GM19467 (cell line): ENCODE measurements around the gene PSMB5.
"Not testable (repeated sequence)": the region's sequence is repeated elsewhere in the genome, so short reads cannot be mapped to it uniquely, and the experiment has no call there.

ENCODE experiments used
- ATAC-seq: cut with Tn5 transposase; IDR thresholded peaks from one replicate; pipeline ENCODE4 v1.9.1; 2021; ENCODE audit warnings: mild to moderate bottlenecking, moderate library complexity; ENCODE audit not compliant: unreplicated experiment

PSMB5 gene

DNA sequence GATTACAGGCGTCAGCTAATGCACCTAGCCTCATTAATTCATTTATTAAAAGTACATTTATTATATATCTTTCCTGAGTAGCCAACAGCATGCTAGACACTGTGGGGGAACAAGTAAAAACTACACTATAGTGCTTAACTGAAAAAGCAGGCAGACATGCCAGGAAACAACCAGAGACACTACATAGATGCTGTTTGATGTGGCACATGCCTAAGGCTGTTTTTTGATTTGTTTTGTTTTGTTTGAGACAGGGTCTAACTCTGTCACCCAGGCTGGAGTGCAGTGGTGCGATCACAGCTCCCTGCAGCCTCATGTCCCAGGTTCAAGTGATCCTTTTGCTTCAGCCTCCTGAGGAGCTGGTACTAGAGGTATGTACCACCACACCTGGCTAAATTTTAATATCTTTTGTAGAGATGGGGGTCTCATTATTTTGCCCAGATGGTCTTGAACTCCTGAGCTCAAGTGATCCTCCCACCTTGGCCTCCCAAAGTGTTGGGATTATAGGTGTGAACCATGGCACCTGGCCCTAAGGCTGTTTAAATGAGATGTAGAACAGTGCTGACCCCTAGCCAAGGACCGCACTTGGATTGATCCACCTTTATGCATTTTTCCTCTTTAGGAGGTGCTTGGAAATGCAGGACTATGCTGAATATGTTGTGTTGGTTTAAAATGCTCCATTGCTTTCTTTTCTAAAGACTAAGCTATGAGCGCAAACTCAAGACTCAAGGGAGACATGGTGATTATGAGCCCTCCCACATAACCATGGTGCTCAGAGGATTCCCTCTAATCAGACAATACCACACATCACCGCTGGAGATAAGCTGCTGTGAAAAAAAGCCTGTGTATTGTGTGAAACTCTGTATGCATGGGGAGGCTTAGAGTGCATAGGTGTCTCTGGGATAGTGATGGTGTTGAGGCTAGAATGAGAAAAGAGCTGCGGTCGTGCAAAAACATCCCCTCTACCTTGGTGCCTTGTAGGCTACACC is 14.3 kb downstream of the PSMB5 start:
- no peak for ATAC-seq

DNA sequence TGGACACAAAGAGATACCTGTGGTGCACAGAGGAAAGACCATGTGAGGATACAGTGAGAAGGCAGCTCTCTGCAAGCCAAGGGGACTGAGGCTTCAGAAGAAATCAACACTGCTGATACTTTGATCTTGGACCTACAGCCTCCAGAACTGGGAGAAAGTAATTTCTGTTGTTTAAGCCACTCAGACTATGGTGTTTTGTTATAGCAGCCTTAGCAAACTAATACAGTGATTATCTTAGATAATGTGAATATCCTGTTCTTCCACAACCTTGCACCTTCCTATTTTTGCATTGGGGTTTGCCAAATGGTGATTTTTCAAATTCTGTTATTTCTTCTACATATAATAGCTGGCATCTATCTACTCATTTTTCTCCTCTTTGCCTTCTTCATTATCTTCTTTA is 16.6 kb downstream of the PSMB5 start:
- ATAC-seq = no peak

DNA sequence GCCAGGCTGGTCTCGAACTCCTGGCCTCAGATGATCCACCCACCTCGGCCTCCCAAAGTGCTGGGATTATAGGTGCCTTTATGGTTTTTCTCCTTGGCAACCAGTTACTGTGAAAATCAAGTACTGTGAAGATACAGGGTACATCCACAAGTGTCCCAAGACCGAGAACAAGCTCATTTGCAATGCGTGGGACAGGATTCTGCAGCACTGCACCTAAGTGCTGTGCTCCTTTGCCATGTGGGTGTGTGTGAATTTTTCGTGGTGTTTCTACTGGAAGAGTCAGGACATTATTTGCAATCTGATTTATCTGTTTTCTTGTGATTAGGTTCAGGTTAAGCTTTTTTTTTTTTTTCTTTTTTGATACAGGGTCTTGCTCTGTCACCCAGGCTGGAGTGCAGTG is 17.6 kb downstream of the PSMB5 start:
- no peak for ATAC-seq

DNA sequence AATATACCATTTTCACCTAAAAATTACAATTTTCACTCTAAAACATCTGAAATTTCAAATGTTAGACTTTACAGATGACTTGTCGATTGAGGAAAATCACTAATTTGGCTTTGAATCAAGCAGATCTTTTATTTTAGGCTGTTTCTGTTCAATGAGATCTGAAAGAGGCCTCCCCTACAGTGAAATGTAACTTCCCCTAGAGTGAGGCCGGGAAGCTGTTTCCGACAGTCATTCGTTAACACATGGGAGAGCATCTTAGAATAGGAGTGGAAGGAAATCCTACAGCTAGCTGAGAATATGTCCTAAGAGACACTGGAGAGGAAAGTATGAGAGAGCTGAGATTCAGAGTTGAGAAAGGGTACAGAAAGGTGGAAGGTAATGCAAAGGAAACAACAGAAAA is 19.1 kb downstream of the PSMB5 start:
- ATAC-seq = no peak

DNA sequence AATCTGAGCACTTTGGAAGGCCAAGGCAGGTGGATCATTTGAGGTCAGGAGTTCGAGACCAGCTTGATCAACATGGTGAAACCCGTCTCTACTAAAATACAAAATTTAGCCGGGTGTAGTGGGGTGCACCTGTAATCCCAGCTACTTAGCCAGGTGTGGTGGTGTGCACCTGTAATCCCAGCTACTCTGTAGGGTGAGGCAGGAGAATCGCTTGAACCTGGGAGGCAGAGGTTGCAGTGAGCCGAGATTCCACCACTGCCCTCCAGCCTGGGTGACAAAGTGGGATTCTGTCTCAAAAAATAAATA is 21.0 kb downstream of the PSMB5 start:
- not testable (repeated sequence) for ATAC-seq

DNA sequence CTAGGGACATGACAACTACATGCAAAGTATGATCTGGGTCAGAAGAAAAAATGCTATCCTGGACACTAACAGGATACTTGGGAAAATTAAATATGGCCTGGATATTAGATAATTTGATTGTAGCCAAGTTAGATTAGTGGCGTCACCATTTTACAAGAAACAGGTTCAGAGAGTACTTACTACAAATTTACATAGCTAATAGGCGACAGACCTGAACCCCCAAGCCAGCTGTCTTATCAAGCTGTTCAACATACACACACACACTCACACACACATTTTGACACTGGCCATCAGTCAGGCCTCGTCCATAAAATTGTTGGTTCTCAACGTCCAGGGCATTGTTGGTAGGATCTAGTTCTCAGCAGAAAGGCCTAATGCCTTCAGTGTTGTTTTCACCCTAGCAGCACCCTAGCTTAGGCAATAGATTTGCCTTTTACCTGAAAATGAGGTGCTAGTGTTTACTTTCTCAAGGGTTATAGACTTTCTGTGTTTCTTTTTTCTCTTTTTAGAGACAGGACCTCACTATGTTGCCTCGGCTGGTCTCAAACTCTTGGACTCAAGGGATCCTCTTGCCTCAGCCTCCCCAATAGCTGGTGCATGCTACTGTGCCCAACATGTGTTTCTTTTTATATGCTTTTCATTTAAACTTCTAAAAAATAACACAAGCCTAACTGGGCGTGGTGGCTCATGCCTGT is 21.5 kb downstream of the PSMB5 start:
- ATAC-seq = no peak

DNA sequence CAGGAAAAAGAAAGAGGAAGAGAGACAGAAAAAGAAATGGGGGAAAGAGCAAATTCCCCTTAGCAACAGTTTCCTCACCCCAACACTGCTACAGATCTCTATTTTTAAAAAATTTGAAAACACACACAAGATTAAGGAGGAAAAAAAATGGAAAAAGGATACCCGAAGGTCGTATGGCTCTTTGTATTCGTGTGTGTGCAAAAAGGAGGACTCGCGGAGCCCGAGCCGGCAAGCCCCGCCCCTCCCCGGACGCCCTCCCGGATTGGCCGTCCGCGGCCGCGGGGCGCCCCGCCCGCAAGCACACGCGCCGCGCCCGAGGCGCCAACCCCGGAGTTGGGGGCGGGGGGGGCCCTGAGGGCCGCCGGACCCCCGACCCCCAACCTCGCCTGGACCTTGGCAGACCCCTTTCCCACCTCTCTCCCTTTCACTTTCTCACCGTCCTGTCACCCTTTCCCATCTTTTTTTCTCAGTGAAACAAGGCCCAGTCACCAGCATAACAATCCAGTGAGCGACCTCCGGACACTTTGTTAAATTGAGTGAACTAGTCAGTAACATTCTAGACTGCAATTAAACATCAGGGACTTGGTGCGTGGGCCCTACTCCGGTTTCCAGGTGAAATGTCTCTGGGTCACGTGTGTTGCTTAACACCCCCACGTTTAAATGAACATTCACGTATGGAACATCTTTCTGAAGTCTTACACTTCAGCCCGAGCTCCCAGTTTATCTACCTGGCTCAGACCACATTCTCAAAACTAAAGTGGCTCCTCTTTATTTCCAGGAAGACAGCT is 24.6 kb downstream of the PSMB5 start, which contains the start of gene C14orf93:
Gene C14orf93 (minus strand): TSS at position 205 of the 788 bp plus-strand sequence. CDS start 11,120 bp downstream, outside the sequence.
- ATAC-seq = no peak

DNA sequence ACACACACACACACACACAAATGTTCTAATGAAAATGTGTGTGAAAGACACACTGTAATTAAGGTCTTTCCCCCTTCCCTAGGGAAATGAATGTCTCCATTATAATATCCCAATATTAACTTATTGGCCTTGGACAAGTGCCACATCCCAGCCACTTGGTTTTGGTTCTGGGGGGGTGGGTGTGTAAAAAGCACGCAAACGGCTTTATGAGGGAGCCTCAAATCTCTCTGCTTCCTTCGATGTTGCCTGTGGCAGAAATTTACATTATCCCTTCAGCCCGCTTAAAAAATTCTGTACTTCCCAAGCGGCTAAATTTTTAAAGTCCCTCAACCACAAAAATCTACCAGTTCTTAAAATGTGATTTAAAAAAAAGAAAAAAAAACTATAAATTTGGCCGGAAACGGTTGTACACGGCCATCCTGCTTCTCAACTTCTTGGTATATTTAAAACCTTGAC is 25.2 kb downstream of the PSMB5 start:
- ATAC-seq = no peak

DNA sequence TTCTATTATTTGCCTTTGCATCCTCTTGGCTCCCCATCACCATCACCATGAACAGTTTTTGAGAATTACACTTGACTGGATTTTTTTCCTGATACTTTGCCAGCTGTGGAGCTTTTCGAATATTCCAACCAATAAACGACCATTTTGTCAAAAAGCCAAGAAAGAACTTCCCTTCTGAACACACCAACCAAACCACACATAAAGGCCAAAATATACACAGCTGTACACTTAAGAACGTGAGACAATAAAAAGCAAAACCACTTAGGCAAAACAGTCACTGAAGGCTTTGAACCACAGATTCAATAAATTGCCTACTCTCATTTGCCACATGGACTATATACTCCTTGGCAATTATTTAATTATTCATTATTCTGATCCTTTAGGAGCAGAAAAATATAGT is 25.9 kb downstream of the PSMB5 start:
- ATAC-seq = no peak

DNA sequence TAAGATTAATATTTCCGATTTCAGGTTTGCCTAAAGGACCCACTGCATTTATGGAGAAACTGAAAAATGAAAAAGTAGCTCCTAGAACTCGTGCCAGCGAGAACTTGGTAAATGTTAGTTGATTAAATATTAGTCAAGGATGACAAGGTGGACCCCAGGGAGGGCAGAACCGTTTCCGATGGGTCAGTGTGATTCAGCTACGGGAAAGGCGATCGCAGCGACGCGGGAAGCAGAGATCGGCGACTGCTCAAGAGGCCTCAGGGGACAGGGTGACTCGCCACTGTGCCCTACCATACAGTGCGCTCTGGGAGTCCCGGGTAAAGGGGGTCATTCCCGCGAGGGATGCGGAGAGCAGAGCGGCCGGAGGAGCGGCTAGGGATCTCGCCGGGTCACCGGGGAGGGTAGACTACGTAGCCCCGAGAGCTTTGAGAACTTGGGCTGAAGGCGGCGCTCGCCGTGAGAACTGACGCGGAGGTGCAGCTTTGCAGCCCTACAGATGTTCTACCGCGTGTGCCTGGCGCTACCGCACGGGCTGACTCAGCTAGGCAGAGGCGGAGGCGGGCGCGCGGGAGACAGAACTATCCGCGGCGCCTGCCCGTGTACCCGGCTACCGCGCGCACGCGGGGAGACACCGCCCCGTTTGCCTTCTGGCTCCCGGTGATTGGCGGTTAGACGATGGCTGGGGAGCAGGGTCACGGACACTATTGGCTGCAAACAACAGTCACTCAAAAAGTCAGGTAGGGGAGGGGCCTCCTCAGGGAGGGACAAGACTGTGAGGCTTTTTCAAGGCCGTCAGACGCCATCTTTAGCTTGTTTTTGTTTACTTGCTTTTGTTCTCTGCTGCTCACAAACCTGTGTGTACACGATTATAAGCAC is 27.9 kb downstream of the PSMB5 start:
- peak; percentile 88 for ATAC-seq

DNA sequence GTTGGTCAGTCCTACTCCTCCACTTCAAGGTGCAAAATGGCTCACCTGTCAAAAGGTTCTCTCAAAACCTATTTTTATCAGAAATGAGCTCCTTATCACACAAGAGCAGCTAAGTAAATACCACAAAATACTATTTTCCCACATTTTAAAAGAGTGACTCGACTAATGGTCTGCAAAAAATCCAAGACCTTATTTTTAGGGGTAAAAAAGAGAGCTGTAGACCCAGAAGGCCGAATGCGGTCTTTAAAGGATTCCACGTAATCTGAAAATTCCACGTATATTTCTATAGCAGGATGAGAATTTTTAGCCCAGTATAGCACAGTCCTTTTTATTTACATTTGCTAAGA is 28.5 kb downstream of the PSMB5 start:
- no peak for ATAC-seq

DNA sequence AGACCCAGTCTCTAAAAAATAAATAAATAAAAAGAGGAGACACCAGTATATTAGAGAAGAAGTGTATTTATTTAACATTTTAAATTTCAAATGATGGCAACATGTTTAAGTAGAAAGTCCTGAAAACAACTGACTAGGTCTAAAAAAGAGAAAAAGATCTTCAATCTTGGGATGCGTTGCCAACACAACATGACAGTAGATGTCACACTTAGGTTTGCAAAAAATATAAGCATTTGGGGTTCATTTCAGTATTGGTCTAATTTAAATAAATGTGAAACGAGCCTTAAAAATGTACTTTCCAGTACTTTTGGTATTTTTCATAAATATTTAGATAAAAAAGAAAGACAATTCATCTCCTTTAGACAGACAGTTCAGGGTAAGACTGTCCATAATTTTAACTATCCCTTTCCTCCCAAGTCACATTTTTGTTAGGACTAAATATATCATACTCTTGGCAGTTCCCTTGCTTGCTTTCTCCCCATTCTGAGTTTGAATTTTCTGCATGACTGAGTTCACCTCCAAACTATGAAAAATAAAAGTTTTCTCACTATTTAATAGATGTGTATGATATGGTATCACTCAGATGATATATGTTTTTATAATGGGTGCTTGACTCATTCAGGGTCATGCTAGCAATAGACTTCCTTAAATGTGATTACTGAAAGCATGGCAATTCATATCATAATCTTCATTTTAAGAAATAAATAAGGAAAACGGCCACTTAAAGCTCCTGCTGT is 29.1 kb downstream of the PSMB5 start:
- no peak for ATAC-seq

DNA sequence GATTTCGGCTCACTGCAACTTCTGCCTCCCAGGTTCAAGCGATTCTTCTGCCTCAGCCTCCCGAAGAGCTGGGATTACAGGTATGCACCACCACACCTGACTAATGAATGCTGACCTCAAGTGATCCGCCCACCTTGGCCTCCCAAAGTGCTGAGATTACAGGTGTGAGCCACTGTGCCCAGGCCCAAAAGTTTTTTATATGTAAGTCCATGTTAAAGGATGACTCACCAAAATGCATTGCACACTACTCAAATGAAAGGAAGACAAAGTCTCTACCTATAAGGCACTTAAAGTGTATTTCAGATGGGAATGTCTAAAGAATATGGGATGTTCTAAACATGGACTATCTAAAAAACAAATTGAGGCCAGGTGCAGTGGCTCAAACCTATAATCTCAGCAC is 30.4 kb downstream of the PSMB5 start:
- ATAC-seq = not testable (repeated sequence)

DNA sequence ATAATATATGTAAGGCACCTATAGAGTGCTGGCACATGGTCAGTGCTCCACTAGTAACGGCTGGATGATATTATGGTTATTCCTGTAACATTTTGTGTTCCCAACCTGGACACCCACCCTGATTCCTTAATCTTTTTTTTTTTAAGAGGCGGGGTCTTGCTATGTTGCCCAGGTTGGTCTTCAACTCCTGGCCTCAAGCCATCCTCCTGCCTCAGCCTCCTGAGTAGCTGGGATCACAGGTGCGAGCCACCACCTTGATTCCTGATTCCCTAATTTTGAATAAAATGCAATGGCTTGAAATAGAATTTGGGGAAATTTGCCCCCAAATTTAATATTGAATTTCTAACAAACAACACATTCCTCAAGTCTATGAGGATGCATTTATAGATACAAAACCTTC is 32.1 kb downstream of the PSMB5 start:
- no peak for ATAC-seq

DNA sequence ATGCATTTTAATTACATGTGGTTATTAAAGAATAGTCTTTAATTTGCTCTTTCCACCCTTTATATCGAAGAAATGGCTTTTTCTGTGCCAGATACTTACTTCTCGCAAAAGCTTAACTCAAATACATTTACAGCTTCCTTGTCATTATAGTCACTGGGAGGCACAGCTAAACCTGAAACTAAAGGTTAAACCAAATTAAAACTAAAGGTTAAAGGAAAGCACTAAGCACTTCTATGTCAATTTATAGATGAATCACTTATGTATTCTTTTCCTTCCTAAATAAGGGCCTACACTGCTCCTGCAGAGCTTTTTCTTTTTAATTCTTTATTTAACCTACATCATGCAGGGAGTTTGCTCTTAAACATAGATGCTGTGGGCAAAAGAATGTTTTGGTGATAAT is 33.8 kb downstream of the PSMB5 start:
- ATAC-seq = no peak

DNA sequence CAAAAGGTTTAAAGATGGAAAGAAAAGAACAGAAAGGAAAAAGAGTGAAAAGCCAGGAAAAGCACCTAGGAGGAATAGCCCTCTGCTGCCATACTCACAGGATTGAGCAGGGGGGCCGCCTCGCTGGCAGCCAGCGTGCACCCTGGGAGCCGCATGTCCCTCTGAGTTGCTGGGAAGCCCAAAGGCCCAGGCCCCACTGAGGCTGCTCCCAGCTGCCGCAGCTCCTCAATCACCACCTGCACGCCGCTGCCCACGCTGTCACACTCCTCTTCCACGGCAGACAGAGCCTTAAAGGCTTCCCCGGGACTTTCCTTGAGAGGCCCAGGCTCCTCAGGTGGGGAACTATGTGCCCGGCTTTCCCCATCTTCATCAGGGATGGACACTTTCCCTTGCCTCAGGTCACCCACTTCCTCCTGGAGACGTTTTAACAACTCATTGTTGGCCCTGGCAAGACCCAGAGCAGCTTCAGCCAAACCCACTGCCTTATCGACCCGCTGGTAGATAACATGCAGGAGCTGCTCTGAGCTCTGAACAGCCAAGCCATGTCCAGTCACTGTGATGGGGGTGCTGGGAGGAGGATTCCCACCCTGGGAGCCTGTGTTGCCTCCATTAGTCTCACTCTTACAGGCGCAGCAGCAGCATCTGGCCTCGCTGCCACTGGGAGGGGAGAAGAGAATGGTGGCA is 36.2 kb downstream of the PSMB5 start:
- no peak for ATAC-seq

DNA sequence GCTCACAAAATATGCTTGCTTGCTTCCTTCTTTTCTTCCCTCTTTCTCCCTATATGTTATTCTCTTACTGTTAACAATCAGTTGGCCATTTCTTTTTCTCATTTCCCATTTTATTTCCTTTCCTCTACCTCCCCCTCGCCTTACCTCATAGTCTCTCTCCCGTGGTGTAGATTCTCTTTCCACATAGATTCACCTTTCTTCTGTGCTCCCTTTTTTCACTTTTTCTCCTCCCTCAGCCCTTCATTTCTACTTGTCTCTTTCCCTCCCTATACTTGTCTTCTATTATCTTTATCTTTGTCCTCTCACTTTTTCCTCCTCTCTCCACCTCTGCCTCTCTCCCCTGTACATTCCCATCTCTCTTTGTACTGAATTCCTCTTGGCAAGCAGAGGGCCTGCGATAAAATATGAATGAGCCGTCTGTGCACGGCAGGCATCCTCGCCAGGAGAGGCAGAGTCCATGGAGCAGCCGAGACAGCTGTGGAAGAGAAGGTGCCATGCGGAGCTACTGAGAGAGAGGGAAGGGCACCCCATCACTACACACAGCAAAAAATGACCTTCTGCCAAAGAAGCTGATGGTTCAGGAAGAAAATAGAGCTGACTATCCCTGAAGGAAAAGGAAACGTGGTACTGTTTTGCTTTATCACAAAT is 36.9 kb downstream of the PSMB5 start:
- no peak for ATAC-seq

DNA sequence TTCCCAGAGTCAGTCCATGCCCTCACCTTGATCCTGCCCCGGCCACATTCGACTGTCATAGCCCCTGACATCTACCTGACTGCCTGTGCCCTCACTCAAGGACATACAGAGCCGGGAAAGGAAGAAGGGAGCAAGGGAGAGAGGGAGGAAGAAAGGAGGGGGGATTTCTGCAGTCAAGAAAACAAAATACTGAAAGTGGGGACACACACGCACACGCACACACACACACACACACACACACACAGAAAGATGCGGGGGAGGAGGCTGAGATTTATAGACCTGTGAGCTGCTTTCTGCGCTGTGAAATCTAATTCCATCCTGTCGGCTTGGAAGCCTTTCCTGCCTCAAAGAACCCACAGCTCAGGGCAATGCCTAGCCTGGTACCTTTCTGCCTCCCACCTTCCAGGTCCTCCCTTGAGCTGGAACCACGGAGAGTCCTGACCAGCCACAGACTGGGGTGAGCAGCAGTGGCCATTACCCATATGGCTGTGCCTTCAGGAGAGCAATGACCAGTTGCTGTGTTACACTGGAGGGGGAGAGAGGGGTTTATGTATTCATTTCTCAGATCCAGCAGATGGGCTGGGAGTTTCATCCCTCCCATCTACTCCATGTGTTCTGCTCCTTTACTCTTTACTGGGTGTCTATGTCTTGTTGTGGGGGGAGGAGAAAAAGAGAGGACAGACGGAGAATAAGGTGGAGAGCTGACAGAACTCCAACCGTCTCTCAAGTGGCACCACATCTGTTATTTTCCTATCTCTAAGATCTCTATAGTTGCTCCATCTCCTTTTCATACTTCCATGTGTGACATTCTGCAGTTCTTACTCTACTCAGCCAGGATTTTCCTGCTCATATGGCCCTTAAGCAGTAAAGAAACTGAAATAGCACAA is 37.7 kb downstream of the PSMB5 start:
- ATAC-seq = no peak
